Uterus (tissue), 2 donors: Measurements from ENCODE around the gene OXNAD1.

ENCODE experiments used
- POLR2A ChIP-seq, 2 donors: fragments of 450-650 bp; IDR thresholded peaks; one replicate each; pipeline ENCODE4 v1.6.1; 2016; ENCODE audit warnings: antibody characterized with exemption in 2 of 2, mild to moderate bottlenecking in 1 of 2, moderate library complexity in 1 of 2
- TF ChIP-seq, protein P1 (sequence below), 4 experiments: fragments of 200-600 bp in 2 of 4; fragments of 450-650 bp in 2 of 4; sonication (generic) in 2 of 4; IDR thresholded peaks; one replicate each; pipeline ENCODE4 v1.5.1; 2016 to 2019; ENCODE audit warnings: antibody characterized with exemption in 4 of 4, mild to moderate bottlenecking in 2 of 4, moderate library complexity in 1 of 4

DNA sequence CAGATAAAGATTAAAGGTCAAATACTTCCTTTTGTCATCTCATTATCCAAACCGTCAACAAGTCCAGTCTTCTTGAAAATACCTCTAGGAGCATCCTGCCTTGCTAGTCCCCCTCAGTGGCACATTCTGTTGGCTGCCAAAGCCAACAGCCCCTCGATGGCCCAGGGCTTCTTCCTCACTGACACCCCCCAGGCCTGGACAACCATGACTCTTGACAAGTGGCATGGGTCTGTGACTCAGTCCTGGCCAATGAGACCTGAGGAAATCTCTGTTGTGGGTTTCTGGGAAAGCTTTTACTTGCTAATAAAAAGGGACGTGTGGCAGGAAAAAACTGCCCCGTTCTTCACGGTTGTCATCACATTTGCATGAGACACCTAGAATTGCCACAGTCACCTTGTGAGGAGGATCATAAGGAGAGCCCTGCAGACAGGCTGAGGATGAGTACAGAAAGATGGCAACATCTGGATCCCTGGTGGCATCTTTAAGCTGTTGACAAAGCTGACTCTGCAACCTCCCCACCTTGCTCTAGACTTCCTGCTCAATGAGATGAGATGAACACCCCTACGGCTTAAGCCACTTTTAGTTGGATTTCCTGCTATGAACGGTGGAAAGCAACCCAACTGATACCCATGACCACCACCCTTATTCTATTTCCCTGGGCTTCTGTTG lies 81.5 kb downstream of the OXNAD1 start:
- TF ChIP-seq, protein P1, sequence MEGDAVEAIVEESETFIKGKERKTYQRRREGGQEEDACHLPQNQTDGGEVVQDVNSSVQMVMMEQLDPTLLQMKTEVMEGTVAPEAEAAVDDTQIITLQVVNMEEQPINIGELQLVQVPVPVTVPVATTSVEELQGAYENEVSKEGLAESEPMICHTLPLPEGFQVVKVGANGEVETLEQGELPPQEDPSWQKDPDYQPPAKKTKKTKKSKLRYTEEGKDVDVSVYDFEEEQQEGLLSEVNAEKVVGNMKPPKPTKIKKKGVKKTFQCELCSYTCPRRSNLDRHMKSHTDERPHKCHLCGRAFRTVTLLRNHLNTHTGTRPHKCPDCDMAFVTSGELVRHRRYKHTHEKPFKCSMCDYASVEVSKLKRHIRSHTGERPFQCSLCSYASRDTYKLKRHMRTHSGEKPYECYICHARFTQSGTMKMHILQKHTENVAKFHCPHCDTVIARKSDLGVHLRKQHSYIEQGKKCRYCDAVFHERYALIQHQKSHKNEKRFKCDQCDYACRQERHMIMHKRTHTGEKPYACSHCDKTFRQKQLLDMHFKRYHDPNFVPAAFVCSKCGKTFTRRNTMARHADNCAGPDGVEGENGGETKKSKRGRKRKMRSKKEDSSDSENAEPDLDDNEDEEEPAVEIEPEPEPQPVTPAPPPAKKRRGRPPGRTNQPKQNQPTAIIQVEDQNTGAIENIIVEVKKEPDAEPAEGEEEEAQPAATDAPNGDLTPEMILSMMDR (IDR thresholded peaks at IDR 0.05), result no peak
- TF ChIP-seq POLR2A (IDR thresholded peaks at IDR 0.05), result no peak
